Panc1 (cell line): ENCODE measurements around the gene RNF4. TPM values are rescaled to one million over a fixed set of nuclear protein-coding genes. Genes with fewer than 3 reads are reported as not detected.

Experiments
- ATAC-seq: fragments of 200-7000 bp; cut with Tn5 transposase; 2 replicates; pipeline ENCODE4 v1.9.1; 2020; ENCODE audit warnings: mild to moderate bottlenecking, moderate library complexity
- BruUV-seq: library from RNA; stranded (reverse); fragments of 400-500 nt; replicated peaks from 2 replicates; lab custom pipeline; 2021; lab: Mats Ljungman, UMichigan
- CTCF ChIA-PET: fragments of 300-600 bp; sonication (Branson Sonifier 250); formaldehyde crosslinking; loops from one replicate; lab custom pipeline; 2022; ENCODE audit warnings: antibody characterized with exemption; lab: Charles Lee
- POLR2A ChIA-PET: fragments of 300-600 bp; sonication (Branson Sonifier 250); formaldehyde crosslinking; loops from one replicate; lab custom pipeline; 2022; ENCODE audit warnings: antibody characterized with exemption; lab: Charles Lee
- DNase-seq: peaks from one replicate; pipeline ENCODE4 v3.0.0-alpha.2; 2010; ENCODE audit warnings: low read depth, low spot score
- H3K27ac ChIP-seq: 2 replicates; pipeline ENCODE4 v1.5.1; 2011; ENCODE audit warnings: mild to moderate bottlenecking, low read length, inconsistent platforms
- H3K27me3 ChIP-seq: fragments of 200-500 bp; sonication (Bioruptor generic); 2 replicates; pipeline ENCODE4 v1.6.0; 2014; ENCODE audit warnings: low read length, inconsistent platforms; ENCODE audit not compliant: control insufficient read depth, insufficient read depth
- H3K36me3 ChIP-seq: fragments of 200-500 bp; sonication (Bioruptor generic); 2 replicates; pipeline ENCODE4 v1.5.1; 2014; ENCODE audit warnings: inconsistent platforms, mild to moderate bottlenecking, low read length, moderate library complexity; ENCODE audit not compliant: control insufficient read depth, insufficient read depth
- H3K4me1 ChIP-seq: 2 replicates; pipeline ENCODE4 v1.5.1; 2011; ENCODE audit warnings: inconsistent platforms, mild to moderate bottlenecking, low read length, moderate library complexity; ENCODE audit not compliant: control insufficient read depth, insufficient read depth
- H3K4me3 ChIP-seq, 2 experiments: 2 replicates each; pipeline ENCODE4 v1.5.1; 2011 to 2012; ENCODE audit warnings: low read depth in 2 of 2, low read length in 2 of 2, mild to moderate bottlenecking in 2 of 2, inconsistent platforms in 1 of 2, moderate library complexity in 1 of 2
- H3K9me3 ChIP-seq: fragments of 200-500 bp; sonication (Bioruptor generic); 2 replicates; pipeline ENCODE4 v1.5.1; 2014; ENCODE audit warnings: low read depth, mild to moderate bottlenecking, inconsistent platforms, low read length, moderate library complexity; ENCODE audit not compliant: control insufficient read depth, insufficient read depth
- POLR2AphosphoS5 ChIP-seq: IDR thresholded peaks from 2 replicates; pipeline ENCODE4 v1.6.1; 2012; ENCODE audit warnings: mild to moderate bottlenecking, low read depth, low read length, moderate library complexity
- SIN3A ChIP-seq: IDR thresholded peaks from 2 replicates; pipeline ENCODE4 v1.6.1; 2012; ENCODE audit warnings: low read depth, mild to moderate bottlenecking, low read length, moderate library complexity, borderline replicate concordance; ENCODE audit not compliant: insufficient read depth
- TCF7L2 ChIP-seq: IDR thresholded peaks from 2 replicates; pipeline ENCODE4 v1.6.1; 2011; ENCODE audit warnings: mild to moderate bottlenecking, low read depth, low read length, inconsistent platforms
- in situ Hi-C: cut with HindIII; loops from 2 replicates; pipeline ENCODE4 v1.10.0; 2016; ENCODE audit warnings: low sequenced_read_pairs, low pct_unique_long_range_greater_than_20kb
- intact Hi-C: fragments of 100-400 bp; cut with micrococcal nuclease; formaldehyde crosslinking; loops from one replicate; pipeline ENCODE4 v1.10.0; 2022; ENCODE audit not compliant: unreplicated experiment
- total RNA-seq: library from RNA; stranded (reverse); gene quantifications from one replicate; pipeline ENCODE4 v1.2.1, GENCODE V29; 2021; ENCODE audit not compliant: unreplicated experiment
- TF ChIP-seq, protein P1 (sequence below): fragments of 450-650 bp; IDR thresholded peaks from 2 replicates; pipeline ENCODE4 v1.5.1; 2017; ENCODE audit warnings: mild to moderate bottlenecking
- TF ChIP-seq, protein P2 (sequence below), 2 experiments: IDR thresholded peaks; 2 replicates each; pipeline ENCODE4 v1.6.1; 2011 to 2012; ENCODE audit warnings: low read depth in 2 of 2, control low read depth in 1 of 2, low read length in 1 of 2, mild to moderate bottlenecking in 1 of 2, moderate library complexity in 1 of 2; ENCODE audit not compliant: insufficient read depth in 1 of 2

Gene RNF4
- total RNA-seq, 1 experiment from 2014 or later: 55.0 TPM

GRCh38 chr4:2536193-2537010, 67.5 kb downstream of the RNF4 start, which contains the start of gene FAM193A:
FAM193A (plus strand) TSS chr4:2536647; CDS start chr4:2536916, 269 bp downstream.
- POLR2A ChIA-PET: interaction anchor here (0.6 kb wide), 1 partner anchor 156 kb away, joined by 17 read pairs; no protein-coding TSS in a partner anchor
- DNase-seq: peak; percentile 82
- in situ Hi-C loops: no loop called here
- Histone ChIP-seq H3K4me1 (peaks cover 5% of the 10 kb centered on the region; the same call in 1 of the 2 replicates), H3K27me3 (no peaks in the 10 kb centered on the region), H3K4me3 (peak within 1 kb of the TSS; percentile 73 to 74), H3K27ac (peak within 1 kb of the TSS; percentile 84), H3K36me3 (no peaks in the 10 kb centered on the region; the same call in 1 of the 2 replicates), H3K9me3 (no peaks in the 10 kb centered on the region)
- peak; percentile 93 for ATAC-seq
- TF ChIP-seq POLR2AphosphoS5 (0 out of 2 replicates have a peak, but pooled peaks have one; percentile 32), TCF7L2 (no peak), SIN3A (peak; percentile 25; the same call in 1 of the 2 replicates)
- TF ChIP-seq, protein P1, sequence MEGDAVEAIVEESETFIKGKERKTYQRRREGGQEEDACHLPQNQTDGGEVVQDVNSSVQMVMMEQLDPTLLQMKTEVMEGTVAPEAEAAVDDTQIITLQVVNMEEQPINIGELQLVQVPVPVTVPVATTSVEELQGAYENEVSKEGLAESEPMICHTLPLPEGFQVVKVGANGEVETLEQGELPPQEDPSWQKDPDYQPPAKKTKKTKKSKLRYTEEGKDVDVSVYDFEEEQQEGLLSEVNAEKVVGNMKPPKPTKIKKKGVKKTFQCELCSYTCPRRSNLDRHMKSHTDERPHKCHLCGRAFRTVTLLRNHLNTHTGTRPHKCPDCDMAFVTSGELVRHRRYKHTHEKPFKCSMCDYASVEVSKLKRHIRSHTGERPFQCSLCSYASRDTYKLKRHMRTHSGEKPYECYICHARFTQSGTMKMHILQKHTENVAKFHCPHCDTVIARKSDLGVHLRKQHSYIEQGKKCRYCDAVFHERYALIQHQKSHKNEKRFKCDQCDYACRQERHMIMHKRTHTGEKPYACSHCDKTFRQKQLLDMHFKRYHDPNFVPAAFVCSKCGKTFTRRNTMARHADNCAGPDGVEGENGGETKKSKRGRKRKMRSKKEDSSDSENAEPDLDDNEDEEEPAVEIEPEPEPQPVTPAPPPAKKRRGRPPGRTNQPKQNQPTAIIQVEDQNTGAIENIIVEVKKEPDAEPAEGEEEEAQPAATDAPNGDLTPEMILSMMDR: no peak
- TF ChIP-seq, protein P2, sequence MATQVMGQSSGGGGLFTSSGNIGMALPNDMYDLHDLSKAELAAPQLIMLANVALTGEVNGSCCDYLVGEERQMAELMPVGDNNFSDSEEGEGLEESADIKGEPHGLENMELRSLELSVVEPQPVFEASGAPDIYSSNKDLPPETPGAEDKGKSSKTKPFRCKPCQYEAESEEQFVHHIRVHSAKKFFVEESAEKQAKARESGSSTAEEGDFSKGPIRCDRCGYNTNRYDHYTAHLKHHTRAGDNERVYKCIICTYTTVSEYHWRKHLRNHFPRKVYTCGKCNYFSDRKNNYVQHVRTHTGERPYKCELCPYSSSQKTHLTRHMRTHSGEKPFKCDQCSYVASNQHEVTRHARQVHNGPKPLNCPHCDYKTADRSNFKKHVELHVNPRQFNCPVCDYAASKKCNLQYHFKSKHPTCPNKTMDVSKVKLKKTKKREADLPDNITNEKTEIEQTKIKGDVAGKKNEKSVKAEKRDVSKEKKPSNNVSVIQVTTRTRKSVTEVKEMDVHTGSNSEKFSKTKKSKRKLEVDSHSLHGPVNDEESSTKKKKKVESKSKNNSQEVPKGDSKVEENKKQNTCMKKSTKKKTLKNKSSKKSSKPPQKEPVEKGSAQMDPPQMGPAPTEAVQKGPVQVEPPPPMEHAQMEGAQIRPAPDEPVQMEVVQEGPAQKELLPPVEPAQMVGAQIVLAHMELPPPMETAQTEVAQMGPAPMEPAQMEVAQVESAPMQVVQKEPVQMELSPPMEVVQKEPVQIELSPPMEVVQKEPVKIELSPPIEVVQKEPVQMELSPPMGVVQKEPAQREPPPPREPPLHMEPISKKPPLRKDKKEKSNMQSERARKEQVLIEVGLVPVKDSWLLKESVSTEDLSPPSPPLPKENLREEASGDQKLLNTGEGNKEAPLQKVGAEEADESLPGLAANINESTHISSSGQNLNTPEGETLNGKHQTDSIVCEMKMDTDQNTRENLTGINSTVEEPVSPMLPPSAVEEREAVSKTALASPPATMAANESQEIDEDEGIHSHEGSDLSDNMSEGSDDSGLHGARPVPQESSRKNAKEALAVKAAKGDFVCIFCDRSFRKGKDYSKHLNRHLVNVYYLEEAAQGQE (IDR thresholded peaks at IDR 0.05; ENCODE audit: insufficient read depth in 1 of 2, low read depth in 2 of 2, low read length in 1 of 2): no peak
- no TSS peak for BruUV-seq
- intact Hi-C loops: no loop called here
- CTCF ChIA-PET: interaction anchor here (0.6 kb wide), 1 partner anchor 368 kb away, joined by 6 read pairs; no protein-coding TSS in a partner anchor

GRCh38 chr4:2537011-2537830, 68.3 kb downstream of the RNF4 start:
- POLR2A ChIA-PET: no interaction called here
- no TSS peak for BruUV-seq
- Histone ChIP-seq H3K27ac (peak overlapping the region; percentile 72), H3K4me3 (peak overlapping the region; percentile 73 to 74), H3K36me3 (no peaks in the 10 kb centered on the region; the same call in 1 of the 2 replicates), H3K9me3 (no peaks in the 10 kb centered on the region), H3K4me1 (peaks cover 5% of the 10 kb centered on the region; the same call in 1 of the 2 replicates), H3K27me3 (no peaks in the 10 kb centered on the region)
- CTCF ChIA-PET: interaction anchor here (0.6 kb wide), 1 partner anchor 78 kb away, joined by 4 read pairs; no protein-coding TSS in a partner anchor
- TF ChIP-seq, protein P2 (IDR thresholded peaks at IDR 0.05; ENCODE audit: insufficient read depth in 1 of 2, low read depth in 2 of 2, low read length in 1 of 2): no peak
- TF ChIP-seq, protein P1: no peak
- TF ChIP-seq POLR2AphosphoS5 (no peak), SIN3A (0 out of 2 replicates have a peak, but pooled peaks have one; percentile 42), TCF7L2 (no peak)
- ATAC-seq (peak; percentile 43), DNase-seq (no peak)
- in situ Hi-C loops (no loop called here), intact Hi-C loops (no loop called here)
